T-helper 9 cell (primary cell): ENCODE results near the gene EML6.

Source experiments
- DNase-seq: peaks from one replicate; pipeline ENCODE4 v3.0.0-alpha.2; 2020

The EML6 gene

GRCh38 chr2:54889053-54889452, 165.6 kb downstream of the EML6 start:
- no peak for DNase-seq

GRCh38 chr2:54891909-54892308, 168.4 kb downstream of the EML6 start:
- DNase-seq = no peak

GRCh38 chr2:54894467-54894866, 171.0 kb downstream of the EML6 start:
- DNase-seq = no peak

GRCh38 chr2:54895730-54896129, 172.3 kb downstream of the EML6 start:
- DNase-seq = no peak

GRCh38 chr2:54897420-54898310, 174.2 kb downstream of the EML6 start:
- DNase-seq = no peak

- no peak for DNase-seq
Observed at GRCh38 chr2:54898456-54899226, 175.2 kb downstream of the EML6 start.

GRCh38 chr2:54899576-54900200, 176.2 kb downstream of the EML6 start:
- DNase-seq = no peak

GRCh38 chr2:54901224-54901986, 177.9 kb downstream of the EML6 start:
- DNase-seq = no peak

GRCh38 chr2:54902763-54903162, 179.3 kb downstream of the EML6 start:
- no peak for DNase-seq

- peak; percentile 6 for DNase-seq
Observed at GRCh38 chr2:54903736-54904554, 180.5 kb downstream of the EML6 start.

GRCh38 chr2:54904836-54905235, 181.4 kb downstream of the EML6 start:
- no peak for DNase-seq

- DNase-seq = no peak
Observed at GRCh38 chr2:54906716-54907115, 183.3 kb downstream of the EML6 start.

GRCh38 chr2:54907663-54908062, 184.2 kb downstream of the EML6 start:
- DNase-seq = no peak

- no peak for DNase-seq
Observed at GRCh38 chr2:54908591-54908990, 185.1 kb downstream of the EML6 start.

GRCh38 chr2:54909001-54909400, 185.5 kb downstream of the EML6 start:
- DNase-seq = no peak

- no peak for DNase-seq
Observed at GRCh38 chr2:54912305-54912704, 188.8 kb downstream of the EML6 start.

GRCh38 chr2:54912893-54913292, 189.4 kb downstream of the EML6 start:
- no peak for DNase-seq

- DNase-seq = no peak
Observed at GRCh38 chr2:54914637-54915036, 191.2 kb downstream of the EML6 start.

- no peak for DNase-seq
Observed at GRCh38 chr2:54915101-54915500, 191.6 kb downstream of the EML6 start.

- DNase-seq = no peak
Observed at GRCh38 chr2:54916637-54917036, 193.2 kb downstream of the EML6 start.

GRCh38 chr2:54918647-54919280, 195.3 kb downstream of the EML6 start:
- no peak for DNase-seq
